Bronchial epithelial cell (primary cell): ENCODE results near the gene CBX8. TPM values are rescaled to one million over a fixed set of nuclear protein-coding genes. Genes with fewer than 3 reads are reported as not detected.

Experiments used
- DNase-seq: peaks from one replicate; pipeline ENCODE4 v3.0.0-alpha.2; 2010; ENCODE audit warnings: low read depth
- FAIRE-seq: peaks from 2 replicates; lab custom pipeline; 2011; peaks lifted over from hg19 to GRCh38; lab: Jason Lieb, UNC
- H3K27me3 ChIP-seq: 2 replicates; pipeline ENCODE4 v1.5.1; 2011; ENCODE audit warnings: low read length; ENCODE audit not compliant: control insufficient read depth, insufficient read depth
- H3K36me3 ChIP-seq: 2 replicates; pipeline ENCODE4 v1.5.1; 2011; ENCODE audit warnings: low read length; ENCODE audit not compliant: control insufficient read depth, insufficient read depth
- H3K4me3 ChIP-seq: 2 replicates; pipeline ENCODE4 v1.5.1; 2011; ENCODE audit warnings: mild to moderate bottlenecking, low read depth, low read length, control low read depth
- total RNA-seq: library from RNA; depleted of rRNA; stranded (reverse); fragments of >200 nt; gene quantifications from 2 replicates; pipeline ENCODE4 v1.2.1, GENCODE V29; 2014
- TF ChIP-seq, protein P1 (sequence below): IDR thresholded peaks from 2 replicates; pipeline ENCODE4 v1.5.1; 2011; ENCODE audit warnings: mild to moderate bottlenecking, moderate library complexity, low read length, control low read depth, inconsistent platforms; ENCODE audit not compliant: insufficient read depth, severe bottlenecking

CBX8 gene
- total RNA-seq, 1 donor from 2014 or later, result 2.6 TPM

DNA sequence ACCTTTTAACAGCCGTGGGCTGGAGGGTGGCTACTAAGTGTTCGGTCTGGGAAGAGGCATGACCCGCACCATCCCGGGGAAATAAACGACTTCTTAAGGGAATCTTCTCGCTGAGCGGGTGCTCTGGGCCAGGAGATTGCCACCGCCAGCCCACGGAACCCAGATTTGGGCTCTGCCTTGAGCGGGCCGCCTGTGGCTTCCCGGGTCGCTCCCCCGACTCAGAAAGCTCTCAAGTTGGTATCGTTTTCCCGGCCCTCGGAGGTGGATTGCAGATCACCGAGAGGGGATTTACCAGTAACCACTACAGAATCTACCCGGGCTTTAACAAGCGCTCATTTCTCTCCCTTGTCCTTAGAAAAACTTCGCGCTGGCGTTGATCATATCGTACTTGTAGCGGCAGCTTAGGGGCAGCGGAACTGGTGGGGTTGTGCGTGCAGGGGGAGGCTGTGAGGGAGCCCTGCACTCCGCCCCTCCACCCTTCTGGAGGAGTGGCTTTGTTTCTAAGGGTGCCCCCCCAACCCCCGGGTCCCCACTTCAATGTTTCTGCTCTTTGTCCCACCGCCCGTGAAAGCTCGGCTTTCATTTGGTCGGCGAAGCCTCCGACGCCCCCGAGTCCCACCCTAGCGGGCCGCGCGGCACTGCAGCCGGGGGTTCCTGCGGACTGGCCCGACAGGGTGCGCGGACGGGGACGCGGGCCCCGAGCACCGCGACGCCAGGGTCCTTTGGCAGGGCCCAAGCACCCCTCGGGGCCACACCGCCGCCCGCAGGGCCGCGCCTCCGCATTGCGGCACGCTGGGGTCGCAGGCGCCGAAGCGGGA is 46.0 kb upstream of the CBX8 start:
- Histone ChIP-seq H3K4me3 (peak overlapping the region; percentile 41), H3K36me3 (peaks cover 4% of the 10 kb centered on the region), H3K27me3 (peaks cover 28% of the 10 kb centered on the region)
- no peak for DNase-seq
- TF ChIP-seq, protein P1, sequence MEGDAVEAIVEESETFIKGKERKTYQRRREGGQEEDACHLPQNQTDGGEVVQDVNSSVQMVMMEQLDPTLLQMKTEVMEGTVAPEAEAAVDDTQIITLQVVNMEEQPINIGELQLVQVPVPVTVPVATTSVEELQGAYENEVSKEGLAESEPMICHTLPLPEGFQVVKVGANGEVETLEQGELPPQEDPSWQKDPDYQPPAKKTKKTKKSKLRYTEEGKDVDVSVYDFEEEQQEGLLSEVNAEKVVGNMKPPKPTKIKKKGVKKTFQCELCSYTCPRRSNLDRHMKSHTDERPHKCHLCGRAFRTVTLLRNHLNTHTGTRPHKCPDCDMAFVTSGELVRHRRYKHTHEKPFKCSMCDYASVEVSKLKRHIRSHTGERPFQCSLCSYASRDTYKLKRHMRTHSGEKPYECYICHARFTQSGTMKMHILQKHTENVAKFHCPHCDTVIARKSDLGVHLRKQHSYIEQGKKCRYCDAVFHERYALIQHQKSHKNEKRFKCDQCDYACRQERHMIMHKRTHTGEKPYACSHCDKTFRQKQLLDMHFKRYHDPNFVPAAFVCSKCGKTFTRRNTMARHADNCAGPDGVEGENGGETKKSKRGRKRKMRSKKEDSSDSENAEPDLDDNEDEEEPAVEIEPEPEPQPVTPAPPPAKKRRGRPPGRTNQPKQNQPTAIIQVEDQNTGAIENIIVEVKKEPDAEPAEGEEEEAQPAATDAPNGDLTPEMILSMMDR, result no peak
- FAIRE-seq, result no peak

DNA sequence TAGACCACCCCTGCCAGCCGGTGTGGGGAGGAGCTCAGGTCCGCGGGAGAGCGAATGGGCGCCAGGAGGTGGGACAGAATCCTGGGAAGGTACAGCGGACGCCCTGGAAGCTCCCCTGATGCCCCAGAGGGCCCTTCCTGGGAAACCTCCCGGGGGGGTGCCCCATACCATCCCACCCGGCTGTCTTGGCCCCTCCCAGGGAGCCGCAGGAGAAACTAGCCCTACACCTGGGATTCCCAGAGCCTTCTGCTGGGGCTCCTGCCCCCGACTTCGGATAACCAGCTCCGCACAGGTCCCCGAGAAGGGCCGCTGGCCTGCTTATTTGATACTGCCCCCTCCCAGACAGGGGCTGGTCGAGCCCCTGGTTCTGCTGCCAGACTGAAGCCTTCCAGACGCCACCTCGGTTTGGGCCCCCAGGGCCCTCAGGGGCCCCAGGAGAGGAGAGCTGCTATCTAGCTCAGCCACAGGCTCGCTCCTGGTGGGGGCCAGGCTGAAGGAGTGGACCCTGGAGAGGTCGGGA is 45.3 kb upstream of the CBX8 start:
- DNase-seq (no peak), FAIRE-seq (no peak)
- TF ChIP-seq, protein P1, result no peak
- H3K27me3 ChIP-seq, result peaks cover 28% of the 10 kb centered on the region
- H3K36me3 ChIP-seq, result peaks cover 4% of the 10 kb centered on the region
- no peak overlapping the region for H3K4me3 ChIP-seq

DNA sequence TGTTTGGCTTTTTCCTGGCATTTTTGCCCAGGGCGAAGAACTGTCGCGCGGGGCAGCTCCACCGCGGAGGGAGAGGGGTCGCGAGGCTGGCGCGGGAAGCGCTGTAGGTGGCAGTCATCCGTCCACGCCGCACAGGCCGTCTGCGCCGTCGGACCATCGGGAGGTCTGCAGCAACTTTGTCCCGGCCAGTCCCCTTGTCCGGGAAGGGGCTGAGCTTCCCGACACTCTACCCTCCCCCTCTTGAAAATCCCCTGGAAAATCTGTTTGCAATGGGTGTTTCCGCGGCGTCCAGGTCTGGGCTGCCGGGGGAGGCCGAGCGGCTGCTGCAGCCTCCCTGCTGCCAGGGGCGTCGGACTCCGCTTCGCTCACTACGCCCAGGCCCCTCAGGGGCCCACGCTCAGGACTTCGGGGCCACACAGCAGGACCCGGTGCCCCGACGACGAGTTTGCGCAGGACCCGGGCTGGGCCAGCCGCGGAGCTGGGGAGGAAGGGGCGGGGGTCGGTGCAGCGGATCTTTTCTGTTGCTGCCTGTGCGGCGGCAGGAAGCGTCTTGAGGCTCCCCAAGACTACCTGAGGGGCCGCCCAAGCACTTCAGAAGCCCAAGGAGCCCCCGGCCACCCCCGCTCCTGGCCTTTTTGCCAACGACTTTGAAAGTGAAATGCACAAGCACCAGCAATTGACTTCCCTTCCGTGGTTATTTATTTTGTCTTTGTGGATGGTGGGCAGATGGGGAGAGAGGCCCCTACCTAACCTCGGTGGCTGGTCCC is 44.7 kb upstream of the CBX8 start:
- no peak for FAIRE-seq
- Histone ChIP-seq H3K4me3 (no peak overlapping the region), H3K36me3 (peaks cover 5% of the 10 kb centered on the region), H3K27me3 (peaks cover 28% of the 10 kb centered on the region)
- no peak for DNase-seq
- TF ChIP-seq, protein P1, result no peak

DNA sequence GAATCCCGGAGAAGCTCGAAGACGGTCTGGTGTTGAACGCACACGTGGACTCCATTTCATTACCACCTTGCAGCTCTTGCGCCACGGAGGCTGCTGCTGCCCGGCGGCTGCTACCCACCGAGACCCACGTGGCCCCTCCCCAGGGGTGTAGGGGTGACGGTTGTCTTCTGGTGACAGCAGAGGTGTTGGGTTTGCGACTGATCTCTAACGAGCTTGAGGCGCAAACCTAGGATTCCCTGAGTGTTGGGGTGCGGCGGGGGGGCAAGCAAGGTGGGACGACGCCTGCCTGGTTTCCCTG is 44.1 kb upstream of the CBX8 start:
- H3K27me3 ChIP-seq, result peaks cover 28% of the 10 kb centered on the region
- no peak for FAIRE-seq
- peaks cover 9% of the 10 kb centered on the region for H3K36me3 ChIP-seq
- no peak overlapping the region for H3K4me3 ChIP-seq
- no peak for DNase-seq
- TF ChIP-seq, protein P1, result no peak

DNA sequence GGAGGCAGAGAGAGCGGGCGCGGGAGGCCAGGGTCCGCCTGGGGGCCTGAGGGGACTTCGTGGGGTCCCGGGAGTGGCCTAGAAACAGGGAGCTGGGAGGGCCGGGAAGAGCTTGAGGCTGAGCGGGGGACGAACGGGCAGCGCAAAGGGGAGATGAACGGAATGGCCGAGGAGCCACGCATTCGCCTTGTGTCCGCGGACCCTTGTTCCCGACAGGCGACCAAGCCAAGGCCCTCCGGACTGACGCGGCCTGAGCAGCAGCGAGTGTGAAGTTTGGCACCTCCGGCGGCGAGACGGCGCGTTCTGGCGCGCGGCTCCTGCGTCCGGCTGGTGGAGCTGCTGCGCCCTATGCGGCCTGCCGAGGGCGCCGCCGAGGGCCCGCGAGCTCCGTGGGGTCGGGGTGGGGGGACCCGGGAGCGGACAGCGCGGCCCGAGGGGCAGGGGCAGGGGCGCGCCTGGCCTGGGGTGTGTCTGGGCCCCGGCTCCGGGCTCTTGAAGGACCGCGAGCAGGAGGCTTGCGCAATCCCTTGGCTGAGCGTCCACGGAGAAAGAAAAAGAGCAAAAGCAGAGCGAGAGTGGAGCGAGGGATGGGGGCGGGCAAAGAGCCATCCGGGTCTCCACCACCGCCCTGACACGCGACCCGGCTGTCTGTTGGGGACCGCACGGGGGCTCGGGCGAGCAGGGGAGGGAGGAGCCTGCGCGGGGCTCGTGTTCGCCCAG is 43.6 kb upstream of the CBX8 start:
- DNase-seq (no peak), FAIRE-seq (no peak)
- TF ChIP-seq, protein P1, result peak; percentile 15
- Histone ChIP-seq H3K4me3 (no peak overlapping the region), H3K27me3 (peaks cover 28% of the 10 kb centered on the region), H3K36me3 (peaks cover 14% of the 10 kb centered on the region)
